GM23248 (cell line): ENCODE measurements around the gene MLLT10.

Experiments used
- EZH2 ChIP-seq: fragments of 200-600 bp; sonication (generic); IDR thresholded peaks from 2 replicates; pipeline ENCODE4 v1.6.1; 2018; ENCODE audit warnings: antibody characterized with exemption, mild to moderate bottlenecking; ENCODE audit not compliant: insufficient read depth, poor library complexity, severe bottlenecking
- EZH2phosphoT487 ChIP-seq: fragments of 200-600 bp; sonication (generic); IDR thresholded peaks from 2 replicates; pipeline ENCODE4 v1.6.1; 2018; ENCODE audit warnings: antibody characterized with exemption, moderate library complexity, mild to moderate bottlenecking, low read depth; ENCODE audit not compliant: insufficient read depth

DNA sequence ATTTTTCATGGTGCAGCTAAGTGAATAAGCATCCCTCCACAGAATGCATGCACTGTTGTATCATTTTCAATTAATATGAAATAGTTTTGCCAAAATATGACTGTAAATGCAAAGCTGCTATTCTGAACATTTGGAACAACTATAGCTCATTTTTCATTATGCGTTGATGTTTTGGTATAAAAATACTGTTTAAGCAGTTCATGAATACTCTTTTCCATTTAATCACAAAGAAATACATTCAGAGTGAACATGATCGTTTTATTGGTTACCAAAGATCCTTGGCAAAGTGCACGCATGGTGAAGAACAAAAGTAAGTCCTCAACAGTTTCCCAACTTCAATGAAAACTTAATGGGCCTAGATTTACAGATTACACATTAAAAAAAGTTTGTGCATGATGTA, 41.6 kb upstream of the MLLT10 start:
- TF ChIP-seq EZH2phosphoT487, result no peak
- TF ChIP-seq EZH2, result no peak
